CD4-positive, alpha-beta T cell treated with Interleukin-10 for 1 hour (primary cell): ENCODE data around the gene SYNDIG1.

ENCODE experiments used
- DNase-seq: peaks from one replicate; pipeline ENCODE4 v3.0.0-alpha.2; 2020

The SYNDIG1 gene

DNA sequence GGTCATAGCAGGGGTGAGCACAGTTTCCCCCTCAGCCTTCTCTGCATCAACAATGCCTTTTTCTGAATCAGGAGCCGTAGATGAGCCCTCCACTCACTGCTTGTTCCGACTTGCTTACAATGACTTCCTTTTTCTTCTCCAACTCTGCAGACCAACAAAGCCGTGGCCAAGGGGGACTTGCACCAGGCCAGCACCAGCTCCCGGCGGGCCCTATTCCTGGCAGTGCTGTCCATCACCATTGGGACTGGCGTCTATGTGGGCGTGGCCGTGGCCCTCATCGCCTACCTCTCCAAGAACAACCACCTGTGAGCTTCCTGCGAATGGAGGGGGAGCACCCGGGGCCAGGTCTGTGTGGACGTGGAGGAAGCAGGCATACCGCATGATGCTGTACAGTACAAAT, 195.8 kb downstream of the SYNDIG1 start:
- no peak for DNase-seq

DNA sequence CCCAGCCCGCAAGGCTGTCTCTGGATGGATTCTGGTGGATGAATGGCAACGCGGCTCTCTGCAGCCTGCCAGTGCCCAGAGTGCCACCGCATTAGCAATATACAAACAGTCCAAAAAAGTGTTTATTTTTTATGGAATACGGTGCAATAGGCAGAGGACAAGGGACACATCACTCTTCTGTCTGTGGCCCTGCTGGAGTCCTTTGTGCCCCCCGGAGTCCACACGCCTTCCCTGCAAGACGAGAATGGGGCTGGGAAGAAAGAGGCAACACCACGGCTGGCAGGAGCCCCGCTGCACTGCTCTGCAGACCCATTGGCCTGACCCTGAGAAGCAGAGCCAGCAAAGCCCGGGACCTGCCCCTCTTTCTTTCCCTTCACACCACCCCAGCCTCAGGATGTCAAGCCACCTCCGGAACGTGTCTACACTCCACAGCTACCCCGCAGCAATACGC, 196.3 kb downstream of the SYNDIG1 start:
- no peak for DNase-seq

DNA sequence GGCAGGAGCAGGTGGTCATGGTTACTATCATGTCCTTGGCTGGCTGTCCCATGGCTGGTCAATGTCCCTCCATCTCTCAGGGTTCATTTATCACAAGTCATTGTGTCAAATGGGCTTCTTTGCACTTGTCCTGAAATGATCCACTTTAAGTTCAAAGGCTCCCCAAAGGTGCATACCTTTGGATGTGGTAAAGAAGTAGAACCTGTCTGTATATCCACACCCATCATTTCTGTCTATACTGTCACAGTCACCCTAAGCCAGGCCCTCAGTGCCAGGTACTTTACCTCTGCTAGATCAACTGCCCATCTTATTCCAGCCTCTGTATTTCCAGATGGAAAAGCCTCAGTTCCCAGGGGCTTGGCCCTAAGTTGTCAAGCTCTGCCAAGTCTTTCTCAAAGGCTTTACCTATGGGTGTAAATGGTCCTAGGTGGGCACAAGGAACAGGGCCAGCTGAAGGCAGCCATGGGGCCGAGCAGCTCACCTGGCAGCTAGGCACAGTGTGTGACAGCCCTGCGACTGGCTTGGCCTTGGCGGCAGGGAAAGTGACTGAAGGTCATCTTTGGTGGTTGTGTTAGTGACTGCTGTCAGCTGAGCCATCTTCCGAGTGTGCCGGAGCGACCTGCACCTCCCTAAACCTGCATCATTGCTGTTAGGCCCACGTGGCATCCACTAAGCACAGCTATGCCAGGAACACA, 198.4 kb downstream of the SYNDIG1 start:
- DNase-seq = no peak

DNA sequence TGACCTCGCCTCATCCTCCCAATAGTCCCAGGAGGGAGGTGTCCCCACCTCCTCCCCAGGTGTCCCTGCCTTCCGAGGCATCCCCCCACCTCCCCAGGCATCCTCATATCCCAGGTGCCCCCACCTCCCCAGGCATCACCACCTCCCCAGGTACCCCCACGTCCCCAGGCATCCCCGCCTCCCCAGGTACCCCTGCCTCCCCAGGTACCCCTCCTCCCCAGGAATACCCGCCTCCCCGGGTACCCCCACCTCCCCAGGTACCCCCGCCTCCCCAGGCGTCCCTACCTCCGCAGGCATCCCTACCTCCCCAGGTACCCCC, 198.9 kb downstream of the SYNDIG1 start:
- no peak for DNase-seq

DNA sequence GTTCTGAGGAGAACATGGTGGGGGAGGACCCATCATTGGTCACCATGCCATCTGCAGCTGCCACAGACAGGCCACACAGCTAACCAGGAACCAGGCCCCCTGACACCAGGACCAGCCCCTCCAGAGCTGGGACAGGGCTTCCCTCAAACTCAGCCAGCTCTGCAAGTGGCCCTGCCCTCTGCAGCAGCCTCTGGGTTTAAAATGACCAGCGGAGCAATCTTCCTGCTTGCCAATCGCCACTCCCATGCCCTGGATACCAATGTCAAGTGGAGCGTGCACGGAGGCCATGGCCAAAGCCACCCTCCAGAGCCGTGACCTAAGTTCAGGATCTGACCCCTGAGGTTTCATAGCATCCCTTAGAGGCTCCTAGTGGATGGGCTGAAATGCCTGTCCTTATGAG, 199.4 kb downstream of the SYNDIG1 start:
- no peak for DNase-seq

DNA sequence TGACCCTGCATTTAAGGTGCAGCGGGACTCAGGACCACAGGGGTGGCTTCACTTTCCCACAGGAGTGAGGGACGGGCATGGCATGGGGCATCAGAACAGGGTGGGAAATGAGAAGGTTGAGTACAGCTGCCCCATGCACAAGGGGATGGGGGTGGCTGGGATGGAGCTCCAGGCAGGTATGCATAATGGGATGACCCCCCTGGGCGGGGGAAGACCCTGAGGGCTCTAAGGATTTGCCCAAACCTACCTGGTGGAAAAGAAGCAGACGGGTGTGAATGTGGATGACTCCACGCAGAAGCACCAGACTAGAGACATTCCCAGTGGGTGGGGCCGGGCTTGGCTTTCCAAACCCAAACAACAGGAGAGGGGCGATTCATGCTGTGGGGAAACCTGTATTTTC, 200.3 kb downstream of the SYNDIG1 start:
- DNase-seq = no peak

DNA sequence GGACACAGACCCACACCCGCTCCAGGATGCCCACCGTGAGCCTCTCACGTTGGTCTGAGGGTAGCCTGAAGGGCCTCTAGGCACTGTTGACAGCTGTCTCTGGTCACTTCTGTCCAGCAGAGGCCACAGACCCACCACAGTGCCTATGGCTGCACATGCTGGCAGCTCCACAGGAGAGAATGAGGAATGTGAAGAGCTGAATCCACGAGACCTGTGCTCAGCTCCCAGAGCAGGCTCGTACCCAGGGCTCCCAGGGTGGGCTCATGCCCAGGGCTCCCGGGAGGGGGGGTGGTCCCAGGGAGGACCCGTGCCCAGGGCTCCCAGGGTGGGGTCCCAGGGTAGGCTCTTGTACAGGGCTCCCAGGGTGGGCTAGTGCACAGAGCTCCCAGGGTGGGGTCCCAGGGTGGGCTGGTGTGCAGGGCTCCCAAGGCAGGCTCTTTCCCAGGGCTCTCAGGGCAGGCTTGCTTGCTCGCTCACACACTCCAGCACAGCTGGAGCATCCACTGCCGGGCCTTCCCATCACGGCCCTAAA, 201.0 kb downstream of the SYNDIG1 start:
- DNase-seq = no peak

DNA sequence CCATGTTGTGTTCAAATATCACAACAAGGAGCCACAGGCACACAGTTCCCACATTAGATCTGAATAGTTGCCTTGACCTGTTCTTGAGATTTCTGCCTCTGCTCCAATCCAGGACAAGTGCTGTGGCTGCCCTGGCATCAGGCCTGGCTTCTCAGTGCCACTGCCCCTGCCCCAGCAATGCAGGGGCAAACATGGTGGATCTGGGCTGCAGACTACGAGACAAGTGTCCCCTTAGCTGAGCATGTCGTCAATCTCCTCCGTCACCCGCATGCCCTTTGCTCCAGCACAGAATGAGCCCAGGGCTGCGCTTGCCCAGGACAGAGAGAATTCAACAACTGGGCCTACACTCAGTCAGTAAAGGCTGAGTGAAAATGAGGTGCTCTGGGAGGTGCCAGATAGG, 201.6 kb downstream of the SYNDIG1 start:
- DNase-seq = no peak

DNA sequence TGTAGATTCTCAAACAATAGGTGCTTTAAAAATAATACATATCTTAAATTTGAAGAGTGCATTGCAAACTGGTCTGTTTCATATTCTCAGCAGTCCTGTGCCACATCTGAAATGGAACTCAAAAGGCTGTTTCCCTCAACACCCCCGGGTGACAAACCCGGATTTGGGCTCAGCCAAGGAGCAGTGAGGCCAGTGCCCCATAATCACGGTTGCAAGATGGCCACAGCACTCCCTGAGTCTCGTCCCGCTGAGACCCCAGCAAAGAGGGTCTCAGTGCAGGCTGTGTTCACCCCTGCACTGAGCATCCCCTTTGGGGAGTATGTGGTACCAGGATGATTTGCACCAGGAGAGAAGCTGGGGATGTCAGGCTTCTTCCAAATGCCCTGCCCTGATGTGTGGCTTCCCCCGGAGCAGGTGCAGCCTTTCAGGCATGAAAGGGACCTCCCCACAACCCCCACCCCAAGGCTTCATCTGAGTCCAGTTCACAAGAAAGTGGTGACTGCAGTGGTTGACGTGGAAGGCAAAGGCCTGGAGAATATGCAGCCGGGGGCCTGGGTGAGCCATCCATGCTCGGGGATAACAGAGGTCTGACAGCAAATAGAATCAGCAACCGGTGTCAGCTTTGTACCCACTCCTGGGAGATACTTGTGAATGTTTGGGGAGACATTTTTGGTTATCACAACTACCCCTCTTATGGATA, 202.9 kb downstream of the SYNDIG1 start:
- no peak for DNase-seq

DNA sequence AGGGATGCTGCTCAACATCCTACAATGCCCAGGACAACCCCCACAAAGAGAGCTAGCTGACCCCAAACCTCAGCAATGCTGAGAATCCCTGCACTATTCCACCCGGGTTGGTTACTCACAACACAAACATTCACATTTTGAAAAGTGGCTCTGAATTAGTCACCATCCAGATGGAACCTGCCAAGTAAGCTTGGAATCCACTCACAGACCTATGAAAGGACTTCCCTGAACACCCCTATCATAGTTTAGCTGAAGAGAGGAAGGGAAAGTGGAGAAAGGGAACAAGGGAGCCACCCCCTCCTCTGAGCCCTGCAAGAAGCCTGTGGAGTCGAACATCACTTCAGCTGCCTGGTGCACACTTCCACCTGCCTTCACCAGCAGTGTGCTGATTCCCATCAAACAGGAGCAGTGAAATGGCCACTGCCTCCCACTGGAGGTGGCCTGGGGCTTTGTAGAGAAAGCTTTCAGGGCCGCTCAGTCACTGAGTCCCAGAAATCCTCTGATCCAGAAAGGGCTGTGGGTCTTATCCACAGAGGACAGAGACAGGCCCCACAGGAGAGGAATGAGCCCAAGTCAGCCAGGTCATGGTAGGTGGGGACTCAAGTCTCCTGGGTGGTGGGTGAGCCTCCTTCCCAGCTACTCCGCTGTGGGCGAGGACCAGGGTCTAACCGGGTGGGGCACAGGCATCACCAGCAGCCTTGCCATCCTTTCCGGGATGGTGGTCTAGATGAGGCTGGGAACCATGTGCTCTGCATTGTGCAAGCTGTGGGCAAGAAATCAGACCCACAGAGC, 203.7 kb downstream of the SYNDIG1 start:
- no peak for DNase-seq

DNA sequence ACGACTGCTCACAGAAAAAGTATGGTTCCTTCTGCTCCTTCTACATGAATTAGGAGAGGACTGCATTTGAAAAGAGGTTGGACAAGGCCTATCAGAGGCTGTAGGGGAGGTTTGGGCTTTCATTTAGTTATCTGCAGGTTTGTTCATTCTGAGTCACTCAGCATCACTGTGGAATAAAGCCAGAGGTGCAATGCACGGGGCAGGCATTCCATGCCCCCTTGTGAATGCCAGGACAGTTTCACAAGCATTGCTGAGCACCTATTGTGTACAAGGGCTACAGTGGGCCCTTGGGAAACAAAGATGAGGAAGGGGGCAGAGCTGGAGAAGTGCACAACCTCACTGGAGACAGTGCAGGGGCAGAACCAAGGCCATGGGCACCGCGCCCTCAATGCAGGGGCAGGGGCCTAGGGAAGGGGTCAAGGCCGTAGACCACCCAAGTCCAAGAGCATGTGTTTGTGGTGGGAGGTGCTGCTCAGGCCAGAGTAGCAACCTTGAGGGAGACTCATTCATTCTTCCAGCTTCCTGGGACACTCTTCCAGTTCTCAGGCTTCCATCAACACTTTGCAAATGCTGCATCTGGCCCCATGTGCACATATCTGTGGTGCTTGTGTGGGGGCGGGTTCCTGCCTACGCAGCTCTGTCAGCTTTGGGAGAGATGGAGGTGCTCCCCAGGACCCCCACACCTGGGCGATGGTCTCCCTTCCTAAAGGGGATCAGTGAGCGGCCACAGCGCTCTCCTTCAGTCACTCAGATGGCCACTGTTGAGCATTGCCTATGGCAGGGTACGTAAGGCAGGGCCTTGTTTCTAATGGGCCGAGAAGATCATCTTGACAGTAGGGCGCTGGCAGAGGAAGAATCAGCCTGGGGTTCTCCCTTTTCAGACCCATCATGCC, 204.5 kb downstream of the SYNDIG1 start:
- no peak for DNase-seq

DNA sequence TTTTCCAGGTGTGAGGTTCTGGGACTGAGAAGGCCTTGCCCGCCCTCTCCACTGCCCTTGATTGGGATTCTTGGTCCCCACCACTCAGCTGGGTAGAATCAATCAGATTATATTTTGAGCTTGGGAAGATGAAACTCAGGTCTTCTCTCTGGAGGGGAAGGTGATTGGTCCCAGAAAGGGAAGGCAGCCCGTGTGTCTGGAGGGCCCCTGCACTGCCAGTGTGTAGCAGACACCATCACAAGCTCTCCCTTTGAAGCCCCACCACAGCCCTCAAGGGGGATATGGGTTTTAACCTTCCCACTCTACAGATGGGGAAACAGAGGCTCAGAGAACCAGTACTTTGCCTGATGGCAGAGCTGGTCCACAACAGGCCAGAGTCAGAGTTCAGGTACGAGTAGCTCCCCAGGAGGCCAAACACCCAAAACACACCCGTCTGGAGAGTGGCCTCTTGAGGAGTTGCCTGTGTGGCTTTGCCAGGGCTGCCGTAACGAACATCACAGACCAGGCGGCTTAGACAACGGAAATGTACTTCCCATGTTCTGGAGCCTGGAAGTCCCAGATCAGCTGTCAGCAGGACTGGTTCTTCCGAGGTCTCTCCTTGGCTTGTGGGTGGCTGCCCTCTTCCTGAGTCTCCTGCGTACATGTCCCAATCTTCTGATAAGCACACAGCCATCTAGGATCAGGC, 205.6 kb downstream of the SYNDIG1 start:
- DNase-seq = no peak

DNA sequence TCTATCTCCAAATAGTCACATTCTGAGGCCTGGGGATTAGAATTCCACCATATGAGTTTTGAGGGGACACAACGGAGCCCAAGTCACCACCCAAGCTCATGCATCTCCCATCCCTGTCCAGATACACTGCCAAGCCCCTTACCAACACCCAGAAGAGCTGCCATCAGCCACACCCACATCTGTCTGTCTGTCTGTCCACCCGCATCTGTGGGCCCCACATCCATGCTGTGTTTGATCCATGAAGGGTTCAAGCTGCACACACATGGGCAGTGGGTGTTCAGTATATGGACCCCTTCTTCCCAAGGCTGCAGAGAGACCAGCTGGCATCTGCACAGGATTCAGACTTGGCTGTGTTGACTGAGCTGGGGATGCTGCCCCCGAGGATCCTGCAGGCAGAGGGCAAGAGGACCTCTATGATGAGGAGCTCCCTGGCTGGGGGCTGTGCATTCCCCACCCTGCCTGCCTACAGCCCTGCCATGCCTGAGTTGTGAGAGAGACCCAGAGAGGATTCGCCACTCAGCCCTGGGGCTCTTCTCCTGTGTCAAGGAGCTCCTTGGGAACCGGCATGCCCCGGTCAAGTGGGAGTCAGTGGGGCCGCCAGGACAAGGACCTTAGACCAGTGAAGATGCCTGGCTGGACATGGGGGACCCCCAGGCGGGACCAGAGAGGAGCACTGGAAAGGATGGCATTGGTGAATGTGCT, 206.4 kb downstream of the SYNDIG1 start:
- no peak for DNase-seq

DNA sequence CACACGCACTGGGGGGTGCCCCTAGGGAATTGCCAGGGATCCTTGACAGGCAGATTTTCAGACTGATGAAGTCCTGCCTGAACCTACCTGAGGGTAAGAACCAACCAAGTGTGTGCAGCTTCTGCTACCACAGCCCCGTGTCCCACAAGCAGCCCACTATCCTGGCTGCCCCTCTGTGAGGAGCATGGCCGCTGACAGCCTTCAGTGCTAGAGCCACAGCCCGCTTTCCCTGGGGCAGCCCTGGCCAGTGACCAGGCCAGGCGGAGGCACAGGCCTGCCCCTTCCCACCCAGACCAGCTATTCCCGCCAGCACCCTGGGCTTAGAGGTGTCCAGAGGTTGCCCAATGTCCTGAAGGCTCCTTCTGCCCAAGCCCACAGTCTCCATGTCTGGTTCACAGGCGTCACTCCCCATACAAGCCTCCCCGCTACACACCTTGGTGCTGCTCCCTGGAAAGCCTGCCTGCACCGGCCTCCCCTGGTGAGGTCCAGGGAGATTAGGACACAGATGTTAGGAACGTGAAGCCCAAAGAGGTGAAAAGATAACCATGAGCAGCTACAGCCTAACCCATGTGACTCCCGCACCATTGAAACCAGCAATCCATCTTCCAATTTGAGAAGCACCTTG, 207.0 kb downstream of the SYNDIG1 start:
- no peak for DNase-seq

DNA sequence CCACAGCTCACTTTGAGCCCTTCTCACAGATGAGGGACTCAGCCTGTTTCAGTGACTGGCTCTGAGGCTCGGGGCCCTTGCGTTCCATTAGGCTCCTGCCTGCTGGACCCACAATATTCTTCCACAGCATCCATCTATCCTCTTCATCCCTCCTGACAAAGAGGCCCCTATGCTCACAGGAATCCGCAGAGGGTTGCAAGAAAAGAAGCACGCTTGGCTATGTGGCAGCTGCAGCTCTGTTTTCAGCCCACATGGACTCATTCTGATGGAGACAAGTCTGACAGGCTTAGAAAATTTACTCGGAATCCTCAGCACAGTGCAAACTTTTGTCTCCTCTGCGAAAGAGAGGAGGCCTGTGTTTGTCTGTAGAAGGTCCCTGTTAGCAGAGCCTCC, 207.5 kb downstream of the SYNDIG1 start:
- DNase-seq = no peak

DNA sequence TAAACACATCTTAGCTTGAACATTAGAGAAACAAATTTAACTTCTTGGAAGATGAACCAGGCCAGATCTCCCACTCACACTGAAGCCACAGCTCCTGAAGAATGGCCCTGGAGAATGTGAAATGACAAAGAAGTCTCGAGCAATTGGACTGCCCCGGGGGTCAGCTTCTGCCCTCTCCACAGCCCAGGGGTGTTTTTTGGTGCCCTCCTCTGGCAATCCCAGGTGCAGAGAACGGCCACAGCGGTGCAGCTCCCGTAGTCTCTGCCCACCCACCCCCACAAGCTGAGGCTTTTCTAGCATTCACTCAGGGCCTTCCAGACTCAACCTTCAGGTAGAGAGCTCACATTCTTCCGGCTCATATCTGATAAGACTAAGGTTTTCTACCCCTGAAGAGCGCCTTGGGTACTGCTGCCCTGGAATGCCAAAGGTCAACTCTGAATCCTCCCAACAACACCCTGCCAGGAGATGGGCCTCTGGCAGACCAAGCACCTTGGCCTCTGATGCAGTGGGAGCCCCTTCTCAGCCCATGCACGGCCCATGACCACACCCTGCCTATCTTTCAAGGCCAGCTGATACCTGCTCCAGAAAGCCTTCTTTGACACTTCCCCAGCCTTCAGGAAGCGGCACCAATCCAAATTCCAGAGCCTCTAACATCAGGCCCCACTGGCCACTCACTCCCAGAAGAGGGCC, 208.3 kb downstream of the SYNDIG1 start:
- DNase-seq = no peak

DNA sequence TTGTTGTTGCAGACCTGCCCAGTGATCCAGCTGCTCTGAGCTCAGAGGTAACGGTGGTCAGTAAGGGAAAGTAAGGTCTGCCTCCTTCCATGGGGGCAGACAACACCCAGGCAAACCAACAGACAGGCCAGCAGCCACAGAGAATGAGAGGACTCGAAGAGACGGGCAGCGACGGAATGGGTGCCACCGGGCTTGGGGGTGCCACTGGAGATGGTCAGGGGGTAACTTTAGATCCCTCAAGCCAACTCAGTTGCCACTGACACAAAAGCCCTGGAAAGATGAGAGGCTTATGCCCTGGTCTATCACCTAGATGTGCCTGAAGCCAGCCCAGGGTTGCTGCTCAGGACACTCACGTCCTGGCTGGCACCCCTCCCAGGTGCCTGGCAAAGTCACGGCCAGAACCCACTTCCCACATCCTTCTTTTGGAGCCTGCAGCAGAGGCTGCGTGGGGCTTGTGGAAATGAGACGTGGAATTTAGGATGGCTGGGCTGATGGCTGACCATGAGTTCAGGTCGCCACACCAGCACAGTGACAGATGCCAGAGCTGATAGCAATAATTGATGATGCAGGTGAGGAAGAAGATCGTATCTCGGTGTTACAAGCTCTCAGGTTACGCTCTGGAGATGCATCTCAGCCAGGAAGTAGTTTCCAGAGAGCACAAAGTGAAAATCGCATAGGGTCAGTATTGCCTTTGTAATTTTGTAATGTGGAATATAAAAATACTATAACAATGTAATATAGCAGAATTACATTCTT, 209.1 kb downstream of the SYNDIG1 start:
- no peak for DNase-seq

DNA sequence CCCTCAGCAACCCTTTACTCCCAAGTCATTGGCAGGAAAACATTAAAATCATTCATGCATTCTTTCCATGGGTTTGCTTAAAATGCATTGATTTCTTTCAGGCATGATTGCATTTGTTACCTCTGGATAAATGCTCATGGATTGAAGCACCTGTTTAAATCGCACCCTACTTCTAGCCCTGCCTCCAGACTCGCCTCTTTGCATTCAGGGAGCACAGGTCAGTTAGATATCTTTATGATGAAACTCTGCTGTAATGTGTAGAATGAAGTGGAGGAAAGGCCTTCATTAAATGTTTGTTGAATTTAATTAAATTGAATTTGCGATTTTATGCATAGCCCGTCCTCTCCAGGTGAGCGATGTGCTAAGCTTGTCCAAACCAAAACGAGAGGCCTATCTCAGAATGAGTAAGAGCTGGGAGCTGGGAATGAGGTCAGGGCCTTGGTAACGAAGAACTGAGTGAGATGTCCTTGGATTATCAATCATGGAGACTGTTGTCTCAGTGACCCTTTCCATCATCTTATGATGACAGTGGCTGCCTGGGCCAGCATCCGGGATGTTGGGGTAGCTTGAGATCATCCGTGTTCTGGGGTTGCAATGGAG, 210.1 kb downstream of the SYNDIG1 start:
- DNase-seq = no peak
